ENCODE measurements around the gene SST.
"Not testable (repeated sequence)": the region's sequence is repeated elsewhere in the genome, so short reads cannot be mapped to it uniquely, and the experiment has no call there.

SST gene

GRCh38 chr3:187686621-187687273 is 16.6 kb upstream of the SST start:
- TF ChIP-seq, protein P1, sequence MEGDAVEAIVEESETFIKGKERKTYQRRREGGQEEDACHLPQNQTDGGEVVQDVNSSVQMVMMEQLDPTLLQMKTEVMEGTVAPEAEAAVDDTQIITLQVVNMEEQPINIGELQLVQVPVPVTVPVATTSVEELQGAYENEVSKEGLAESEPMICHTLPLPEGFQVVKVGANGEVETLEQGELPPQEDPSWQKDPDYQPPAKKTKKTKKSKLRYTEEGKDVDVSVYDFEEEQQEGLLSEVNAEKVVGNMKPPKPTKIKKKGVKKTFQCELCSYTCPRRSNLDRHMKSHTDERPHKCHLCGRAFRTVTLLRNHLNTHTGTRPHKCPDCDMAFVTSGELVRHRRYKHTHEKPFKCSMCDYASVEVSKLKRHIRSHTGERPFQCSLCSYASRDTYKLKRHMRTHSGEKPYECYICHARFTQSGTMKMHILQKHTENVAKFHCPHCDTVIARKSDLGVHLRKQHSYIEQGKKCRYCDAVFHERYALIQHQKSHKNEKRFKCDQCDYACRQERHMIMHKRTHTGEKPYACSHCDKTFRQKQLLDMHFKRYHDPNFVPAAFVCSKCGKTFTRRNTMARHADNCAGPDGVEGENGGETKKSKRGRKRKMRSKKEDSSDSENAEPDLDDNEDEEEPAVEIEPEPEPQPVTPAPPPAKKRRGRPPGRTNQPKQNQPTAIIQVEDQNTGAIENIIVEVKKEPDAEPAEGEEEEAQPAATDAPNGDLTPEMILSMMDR (IDR thresholded peaks at IDR 0.05) = no peak
- Histone ChIP-seq H3K4me3 (no peak overlapping the region), H3K27ac (no peak overlapping the region)
- DNase-seq (ENCODE audit: low spot score) = no peak

DNA sequence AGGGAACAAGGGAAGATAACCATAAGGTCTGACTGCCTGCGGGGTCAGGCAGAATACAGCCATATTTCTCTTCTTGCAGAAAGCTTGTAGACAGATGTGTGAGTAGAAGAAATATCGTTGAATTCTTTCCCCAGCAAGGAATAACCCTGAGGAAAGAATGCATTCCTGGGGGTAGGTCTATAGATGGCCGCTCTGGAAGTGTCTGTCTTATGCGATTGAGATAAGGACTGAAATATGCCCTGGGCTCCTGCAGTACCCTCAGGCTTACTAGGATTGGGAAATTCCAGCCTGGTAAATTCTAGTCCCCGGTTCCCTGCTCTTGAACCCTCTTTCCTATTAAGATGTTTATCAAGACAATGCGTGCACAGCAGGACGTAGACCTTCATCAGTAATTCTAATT is 15.8 kb upstream of the SST start:
- Histone ChIP-seq H3K4me3 (no peak overlapping the region), H3K27ac (no peak overlapping the region)
- no peak for DNase-seq (ENCODE audit: low spot score)
- TF ChIP-seq, protein P1 (IDR thresholded peaks at IDR 0.05) = no peak

GRCh38 chr3:187684880-187685279 is 14.7 kb upstream of the SST start:
- Histone ChIP-seq H3K27ac (no peak overlapping the region), H3K4me3 (no peak overlapping the region)
- no peak for DNase-seq (ENCODE audit: low spot score)
- TF ChIP-seq, protein P1 (IDR thresholded peaks at IDR 0.05) = no peak

- Histone ChIP-seq H3K27ac (no peak overlapping the region), H3K4me3 (no peak overlapping the region)
- no peak for DNase-seq (ENCODE audit: low spot score)
- TF ChIP-seq, protein P1 (IDR thresholded peaks at IDR 0.05) = no peak
Measured at GRCh38 chr3:187684444-187684843, 14.2 kb upstream of the SST start.

DNA sequence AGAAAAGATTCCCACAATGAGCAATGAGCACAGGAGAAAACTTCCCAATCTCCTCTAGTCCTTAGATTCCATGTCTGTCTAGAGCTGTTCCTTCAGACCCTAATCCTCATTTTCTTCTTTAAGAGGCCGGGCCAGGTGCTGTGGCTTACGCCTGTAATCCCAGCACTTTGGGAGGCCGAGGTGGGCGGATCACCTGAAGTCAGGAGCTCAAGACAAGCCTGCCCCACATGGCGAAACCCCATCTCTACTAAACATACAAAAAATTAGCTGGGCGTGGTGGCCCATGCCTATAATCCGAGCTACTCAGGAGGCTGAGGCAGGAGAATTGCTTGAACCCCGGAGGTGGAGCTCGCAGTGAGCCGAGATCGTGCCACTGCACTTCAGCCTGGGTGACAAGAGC is 11.6 kb upstream of the SST start:
- not testable (repeated sequence) for H3K27ac ChIP-seq; H3K4me3 ChIP-seq; DNase-seq (ENCODE audit: low spot score)

DNA sequence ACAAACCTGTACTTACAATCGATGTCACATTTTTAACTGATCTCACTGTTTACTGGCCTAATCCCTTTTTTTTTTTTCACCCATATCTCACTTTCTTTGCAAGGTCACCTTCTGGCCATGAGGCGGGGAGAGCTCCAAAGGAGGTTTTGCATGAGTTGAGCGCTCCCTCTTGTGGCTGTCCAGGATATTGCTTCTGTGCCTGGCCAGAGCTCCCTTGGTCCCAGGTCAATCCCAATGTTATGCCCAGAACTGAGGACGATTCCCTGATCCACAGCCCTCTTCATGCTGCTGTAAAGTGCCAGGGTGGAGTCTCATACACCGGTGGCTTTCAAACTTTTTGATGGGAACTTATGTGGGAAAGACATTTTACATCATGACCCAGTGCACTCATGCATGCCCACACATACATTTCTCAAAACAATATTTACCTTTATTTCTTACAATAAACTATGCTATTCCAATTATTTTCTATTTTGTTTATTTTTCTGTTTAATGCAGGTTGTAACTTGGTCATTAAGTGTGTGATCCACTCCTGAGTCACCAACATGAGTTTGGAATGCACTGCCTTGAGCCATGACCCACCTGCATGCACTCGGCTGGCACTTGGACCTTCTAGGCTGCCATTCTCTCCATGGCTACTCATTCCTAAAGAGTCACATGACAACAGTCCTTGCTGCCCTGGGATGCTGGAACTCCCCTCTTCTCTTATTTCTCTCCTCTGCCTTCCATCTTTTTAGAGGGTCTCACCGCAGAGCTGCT is 9.6 kb upstream of the SST start:
- Histone ChIP-seq H3K4me3 (no peak overlapping the region), H3K27ac (no peak overlapping the region)
- DNase-seq (ENCODE audit: low spot score) = no peak
- TF ChIP-seq, protein P1 (IDR thresholded peaks at IDR 0.05) = peak; percentile 84

DNA sequence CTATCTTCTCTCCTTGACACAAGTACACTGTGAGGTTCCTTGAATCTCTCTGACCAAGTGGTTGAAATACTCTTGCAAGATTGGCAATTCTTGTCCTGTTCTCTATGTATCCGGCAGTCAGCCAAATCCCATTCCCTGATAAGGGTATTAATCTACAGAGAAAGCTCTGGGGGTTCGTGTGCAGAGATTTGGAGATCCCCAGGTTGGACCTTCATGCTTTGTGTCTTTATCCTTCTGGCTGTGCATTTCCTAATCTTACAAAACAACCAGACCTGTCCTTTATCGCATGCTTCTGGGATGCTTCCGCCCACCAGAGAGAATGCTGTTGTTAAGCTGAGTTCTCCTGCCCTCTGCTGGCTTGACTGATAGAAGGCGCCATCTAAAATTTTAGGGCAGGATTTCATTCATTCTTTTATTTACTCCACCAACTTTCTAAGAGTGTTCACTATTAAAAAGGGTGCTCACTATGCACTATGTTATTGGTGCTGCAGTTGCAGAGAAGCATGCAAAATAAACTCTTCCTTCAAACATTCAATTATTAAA is 8.6 kb upstream of the SST start:
- no peak for DNase-seq (ENCODE audit: low spot score)

More for the DNA sequence above, 8.6 kb upstream of the SST start:
- Histone ChIP-seq H3K4me3 (no peak overlapping the region), H3K27ac (no peak overlapping the region)
- TF ChIP-seq, protein P1 (IDR thresholded peaks at IDR 0.05) = peak; percentile 20
